Muscle layer of duodenum (tissue), 2 donors: ENCODE data around the gene RDH16.
"Not testable (repeated sequence)": the region's sequence is repeated elsewhere in the genome, so short reads cannot be mapped to it uniquely, and the experiment has no call there.

ENCODE experiments used
- H3K27ac ChIP-seq: one replicate; pipeline ENCODE4 v1.7.0; 2013; ENCODE audit warnings: mild to moderate bottlenecking, low read length
- H3K27me3 ChIP-seq: one replicate; pipeline ENCODE4 v1.7.0; 2013; ENCODE audit warnings: low read depth, mild to moderate bottlenecking, control low read depth, low read length
- H3K36me3 ChIP-seq, 2 donors: one replicate each; pipeline ENCODE4 v1.7.0; 2013; ENCODE audit warnings: low read length in 2 of 2, control low read depth in 1 of 2, mild to moderate bottlenecking in 1 of 2; ENCODE audit not compliant: insufficient read depth in 2 of 2, control insufficient read depth in 1 of 2
- H3K4me1 ChIP-seq, 2 donors: one replicate each; pipeline ENCODE4 v1.7.0; 2013; ENCODE audit warnings: low read length in 2 of 2, mild to moderate bottlenecking in 2 of 2, control low read depth in 1 of 2, moderate library complexity in 1 of 2; ENCODE audit not compliant: insufficient read depth in 2 of 2, control insufficient read depth in 1 of 2
- H3K4me3 ChIP-seq, 2 donors: one replicate each; pipeline ENCODE4 v1.7.0; 2013; ENCODE audit warnings: low read length in 2 of 2, low read depth in 1 of 2, mild to moderate bottlenecking in 1 of 2
- H3K9me3 ChIP-seq, 2 donors: one replicate each; pipeline ENCODE4 v1.7.0; 2013; ENCODE audit warnings: low read length in 2 of 2, control low read depth in 1 of 2, mild to moderate bottlenecking in 1 of 2; ENCODE audit not compliant: control insufficient read depth in 1 of 2
- donor health status: healthy.

RDH16 gene

GRCh38 chr12:56987551-56988053 lies 30.2 kb upstream of the RDH16 start:
- no peak overlapping the region for H3K27ac ChIP-seq
- no peaks in the 10 kb centered on the region for H3K27me3 ChIP-seq
- no peak overlapping the region for H3K4me3 ChIP-seq
- H3K36me3 ChIP-seq: no peaks in the 10 kb centered on the region
- no peaks in the 10 kb centered on the region for H3K9me3 ChIP-seq
- peaks cover 0 to 4% of the 10 kb centered on the region in 2 donors for H3K4me1 ChIP-seq

DNA sequence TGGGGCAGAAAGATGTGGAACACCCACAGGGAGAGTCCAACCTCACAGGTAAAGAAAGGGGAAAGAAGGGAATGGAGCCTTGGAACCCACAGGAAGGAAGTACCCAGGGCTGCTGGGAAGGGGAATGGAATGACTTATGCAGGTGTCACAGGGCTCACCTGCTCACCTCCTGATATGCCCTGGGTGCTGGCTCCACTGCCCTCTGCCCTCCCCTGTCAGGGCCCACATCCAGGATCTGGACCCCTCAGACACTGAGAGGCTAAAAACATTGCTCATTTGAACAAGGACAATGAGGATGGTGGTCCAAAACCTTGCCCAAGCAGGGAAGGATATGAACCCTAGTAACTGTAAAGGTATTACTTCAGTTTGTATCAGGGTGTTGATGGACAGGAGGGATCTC lies 29.6 kb upstream of the RDH16 start:
- no peak overlapping the region for H3K27ac ChIP-seq
- H3K4me3 ChIP-seq: no peak overlapping the region
- no peaks in the 10 kb centered on the region for H3K9me3 ChIP-seq
- H3K36me3 ChIP-seq: no peaks in the 10 kb centered on the region
- peaks cover 0 to 4% of the 10 kb centered on the region in 2 donors for H3K4me1 ChIP-seq
- H3K27me3 ChIP-seq: no peaks in the 10 kb centered on the region

GRCh38 chr12:56985714-56986113 lies 28.3 kb upstream of the RDH16 start:
- H3K4me3 ChIP-seq, H3K9me3 ChIP-seq, H3K4me1 ChIP-seq, H3K36me3 ChIP-seq, H3K27me3 ChIP-seq, H3K27ac ChIP-seq: not testable (repeated sequence)

GRCh38 chr12:56983386-56983785 lies 26.0 kb upstream of the RDH16 start:
- Histone ChIP-seq H3K9me3 (no peaks in the 10 kb centered on the region), H3K36me3 (no peaks in the 10 kb centered on the region), H3K27me3 (no peaks in the 10 kb centered on the region), H3K27ac (no peak overlapping the region), H3K4me3 (no peak overlapping the region), H3K4me1 (no peaks in the 10 kb centered on the region)

DNA sequence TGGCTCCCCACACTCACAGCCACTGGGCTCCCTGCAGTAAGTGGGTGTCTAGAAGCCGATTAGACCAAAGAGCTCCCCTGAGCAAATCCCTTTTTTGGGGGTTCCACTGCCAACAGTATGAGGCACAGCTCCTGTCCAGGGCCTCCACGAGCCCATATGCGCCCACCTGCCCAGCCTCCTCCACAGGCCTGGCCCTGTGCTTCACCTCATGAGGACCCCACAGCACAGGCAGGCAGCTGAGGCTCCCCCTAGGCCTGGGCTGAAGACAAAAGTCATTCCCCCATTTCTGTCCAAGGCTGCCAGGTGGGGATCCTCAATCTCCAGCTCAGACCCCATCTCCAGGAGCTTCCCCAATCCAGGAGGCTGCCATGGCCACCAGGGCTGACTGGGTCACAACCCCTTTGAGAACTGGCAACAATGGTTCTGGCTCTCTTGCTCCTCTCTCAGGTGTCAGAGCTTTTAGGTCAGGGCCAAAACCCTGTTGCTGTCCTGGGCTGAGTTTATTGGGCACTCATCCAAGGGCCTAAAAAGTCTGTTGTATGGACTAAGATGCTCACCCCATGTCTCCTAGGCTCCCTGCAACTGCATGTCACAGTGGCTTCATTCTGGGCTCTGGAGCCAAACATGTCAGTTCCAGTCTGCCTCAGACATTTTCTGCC lies 25.3 kb upstream of the RDH16 start:
- H3K27ac ChIP-seq, H3K27me3 ChIP-seq, H3K4me3 ChIP-seq, H3K4me1 ChIP-seq, H3K36me3 ChIP-seq, H3K9me3 ChIP-seq: not testable (repeated sequence)

GRCh38 chr12:56980941-56981530 lies 23.6 kb upstream of the RDH16 start:
- H3K9me3 ChIP-seq: no peaks in the 10 kb centered on the region
- H3K4me1 ChIP-seq: no peaks in the 10 kb centered on the region
- no peaks in the 10 kb centered on the region for H3K36me3 ChIP-seq
- no peaks in the 10 kb centered on the region for H3K27me3 ChIP-seq
- H3K27ac ChIP-seq: no peak overlapping the region
- no peak overlapping the region for H3K4me3 ChIP-seq

GRCh38 chr12:56980268-56980667 lies 22.9 kb upstream of the RDH16 start:
- H3K4me1 ChIP-seq: no peaks in the 10 kb centered on the region
- H3K27me3 ChIP-seq: no peaks in the 10 kb centered on the region
- H3K27ac ChIP-seq: no peak overlapping the region
- H3K36me3 ChIP-seq: no peaks in the 10 kb centered on the region
- H3K9me3 ChIP-seq: no peaks in the 10 kb centered on the region
- no peak overlapping the region for H3K4me3 ChIP-seq

- H3K27me3 ChIP-seq: no peaks in the 10 kb centered on the region
- H3K4me1 ChIP-seq: no peaks in the 10 kb centered on the region
- no peaks in the 10 kb centered on the region for H3K36me3 ChIP-seq
- no peak overlapping the region for H3K27ac ChIP-seq
- no peaks in the 10 kb centered on the region for H3K9me3 ChIP-seq
- H3K4me3 ChIP-seq: no peak overlapping the region
Measured at GRCh38 chr12:56979628-56980027, 22.2 kb upstream of the RDH16 start.

GRCh38 chr12:56978397-56979138 lies 21.2 kb upstream of the RDH16 start:
- no peak overlapping the region for H3K27ac ChIP-seq

GRCh38 chr12:56977361-56977760 lies 20.0 kb upstream of the RDH16 start:
- H3K4me1 ChIP-seq, H3K9me3 ChIP-seq, H3K27me3 ChIP-seq, H3K36me3 ChIP-seq, H3K4me3 ChIP-seq, H3K27ac ChIP-seq: not testable (repeated sequence)

More at GRCh38 chr12:56978397-56979138, 21.2 kb upstream of the RDH16 start:
- Histone ChIP-seq H3K4me1 (no peaks in the 10 kb centered on the region), H3K27me3 (no peaks in the 10 kb centered on the region), H3K9me3 (no peaks in the 10 kb centered on the region), H3K36me3 (no peaks in the 10 kb centered on the region), H3K4me3 (no peak overlapping the region)

DNA sequence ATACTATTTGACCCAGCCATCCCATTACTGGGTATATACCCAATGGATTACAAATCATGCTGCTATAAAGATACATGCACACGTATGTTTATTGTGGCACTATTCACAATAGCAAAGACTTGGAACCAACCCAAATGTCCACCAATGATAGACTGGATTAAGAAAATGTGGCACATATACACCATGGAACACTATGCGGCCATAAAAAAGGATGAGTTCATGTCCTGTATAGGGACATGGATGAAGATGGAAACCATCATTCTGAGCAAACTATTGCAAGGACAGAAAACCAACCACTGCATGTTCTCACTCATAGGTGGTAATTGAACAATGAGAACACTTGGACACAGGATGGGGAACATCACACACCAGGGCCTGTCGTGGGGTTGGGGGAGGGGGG lies 16.8 kb upstream of the RDH16 start:
- not testable (repeated sequence) for H3K27me3 ChIP-seq, H3K36me3 ChIP-seq, H3K4me3 ChIP-seq, H3K27ac ChIP-seq, H3K4me1 ChIP-seq, H3K9me3 ChIP-seq
